Glomerular visceral epithelial cell (primary cell): ENCODE data around the gene SEMA3B.
A peak's percentile ranks its signal among the peaks of the same experiment; 100 is the strongest.
"Not testable (repeated sequence)": the region's sequence is repeated elsewhere in the genome, so short reads cannot be mapped to it uniquely, and the experiment has no call there.

Experiments
- DNase-seq: peaks from one replicate; pipeline ENCODE4 v3.0.0-alpha.2; 2016; ENCODE audit errors: extremely low spot score

SEMA3B gene

GRCh38 chr3:50268703-50269451 is at the start of gene SEMA3B:
Gene SEMA3B (plus strand): TSS chr3:50269147. CDS start chr3:50269241, 94 bp downstream.
- DNase-seq: peak; percentile 84

- DNase-seq: no peak
Measured at GRCh38 chr3:50219285-50219684, 49.7 kb upstream of the SEMA3B start.

GRCh38 chr3:50220109-50220508 is 48.8 kb upstream of the SEMA3B start:
- DNase-seq: no peak

GRCh38 chr3:50221051-50221410 is 47.9 kb upstream of the SEMA3B start:
- DNase-seq: no peak

- no peak for DNase-seq
Measured at GRCh38 chr3:50221411-50222168, 47.4 kb upstream of the SEMA3B start.

GRCh38 chr3:50222169-50222528 is 46.8 kb upstream of the SEMA3B start:
- DNase-seq: no peak

- DNase-seq: no peak
Measured at GRCh38 chr3:50224639-50225038, 44.3 kb upstream of the SEMA3B start.

GRCh38 chr3:50226888-50227389 is 42.0 kb upstream of the SEMA3B start:
- peak; percentile 27 for DNase-seq

GRCh38 chr3:50227390-50228183 is 41.4 kb upstream of the SEMA3B start:
- peak; percentile 96 for DNase-seq

- not testable (repeated sequence) for DNase-seq
Measured at GRCh38 chr3:50228184-50228763, 40.7 kb upstream of the SEMA3B start.

- no peak for DNase-seq
Measured at GRCh38 chr3:50229490-50229889, 39.5 kb upstream of the SEMA3B start.

GRCh38 chr3:50230104-50230793 is 38.7 kb upstream of the SEMA3B start:
- no peak for DNase-seq

- no peak for DNase-seq
Measured at GRCh38 chr3:50230794-50231125, 38.2 kb upstream of the SEMA3B start.

- no peak for DNase-seq
Measured at GRCh38 chr3:50231581-50231980, 37.4 kb upstream of the SEMA3B start.

- no peak for DNase-seq
Measured at GRCh38 chr3:50232303-50232702, 36.6 kb upstream of the SEMA3B start.

GRCh38 chr3:50233176-50233575 is 35.8 kb upstream of the SEMA3B start:
- no peak for DNase-seq

GRCh38 chr3:50235716-50236483 is 33.0 kb upstream of the SEMA3B start, which contains the start of gene GNAI2:
Gene GNAI2 (plus strand): TSS chr3:50236204. CDS start chr3:50236336, 132 bp downstream.
- DNase-seq: peak; percentile 99

GRCh38 chr3:50236484-50237132 is 32.3 kb upstream of the SEMA3B start:
- DNase-seq: no peak

GRCh38 chr3:50237133-50237651 is 31.8 kb upstream of the SEMA3B start:
- peak; percentile 53 for DNase-seq
